Endothelial cell of umbilical vein (primary cell): Measurements from ENCODE around the gene TP53RK. TPM values are rescaled to one million over a fixed set of nuclear protein-coding genes. Genes with fewer than 3 reads are reported as not detected.

Experiments
- BruUV-seq: library from RNA; stranded (reverse); fragments of 400-500 nt; replicated peaks from 2 replicates; lab custom pipeline; 2021; lab: Mats Ljungman, UMichigan
- CTCF ChIA-PET: fragments of 300-600, 350-600 bp; sonication (Branson Sonifier 250); formaldehyde crosslinking; loops from one replicate; lab custom pipeline; 2021; ENCODE audit warnings: antibody characterized with exemption, inconsistent platforms; lab: Charles Lee
- POLR2A ChIA-PET: fragments of 300-600, 350-600 bp; sonication (Branson Sonifier 250); formaldehyde crosslinking; loops from one replicate; lab custom pipeline; 2021; ENCODE audit warnings: antibody characterized with exemption, inconsistent platforms; lab: Charles Lee
- DNase-seq: peaks from one replicate; pipeline ENCODE4 v3.0.0-alpha.2; 2011; ENCODE audit warnings: low read depth, low spot score
- FAIRE-seq: peaks from 2 replicates; lab custom pipeline; 2011; peaks lifted over from hg19 to GRCh38; lab: Jason Lieb, UNC
- H2AFZ ChIP-seq: 2 replicates; pipeline ENCODE4 v1.6.0; 2012; ENCODE audit warnings: low read depth, low read length, control low read depth, inconsistent platforms
- H3K27ac ChIP-seq: 2 replicates; pipeline ENCODE4 v1.5.1; 2011; ENCODE audit warnings: low read depth, mild to moderate bottlenecking, control low read depth, low read length, moderate library complexity; ENCODE audit not compliant: insufficient read depth
- H3K27me3 ChIP-seq, 2 experiments: 2 replicates each; pipeline versions ENCODE4 v1.6.0 to v1.6.1; 2011; ENCODE audit warnings: low read length in 2 of 2, mixed read lengths in 1 of 2; ENCODE audit not compliant: control insufficient read depth in 2 of 2, insufficient read depth in 2 of 2
- H3K36me3 ChIP-seq, 2 experiments: 2 replicates in 1 of 2; 3 replicates in 1 of 2; pipeline ENCODE4 v1.5.1; 2011; ENCODE audit warnings: low read length in 2 of 2, mild to moderate bottlenecking in 1 of 2, moderate library complexity in 1 of 2; ENCODE audit not compliant: control insufficient read depth in 2 of 2, insufficient read depth in 2 of 2; ENCODE audit errors: extremely low read depth in 1 of 2
- H3K4me1 ChIP-seq: 3 replicates; pipeline ENCODE4 v1.5.1; 2011; ENCODE audit warnings: mild to moderate bottlenecking, low read length; ENCODE audit not compliant: control insufficient read depth, insufficient read depth; ENCODE audit errors: extremely low read depth
- H3K4me2 ChIP-seq: 2 replicates; pipeline ENCODE4 v1.6.1; 2011; ENCODE audit warnings: low read length, control low read depth, mixed read lengths; ENCODE audit not compliant: insufficient read depth
- H3K4me3 ChIP-seq, 3 experiments: fragments of 200-600 bp in 1 of 3; sonication (generic), shearing (Covaris generic) in 1 of 3; replicated peaks in 1 of 3; 2 replicates each; pipeline ENCODE4 v1.5.1; 2011 to 2016; ENCODE audit warnings: control low read depth in 3 of 3, low read length in 3 of 3, mild to moderate bottlenecking in 2 of 3, inconsistent platforms in 1 of 3, low read depth in 1 of 3, moderate library complexity in 1 of 3; ENCODE audit not compliant: insufficient read depth in 1 of 3
- H3K79me2 ChIP-seq: 2 replicates; pipeline ENCODE4 v1.6.0; 2012; ENCODE audit warnings: low read length, inconsistent platforms; ENCODE audit not compliant: control insufficient read depth, insufficient read depth
- H3K9ac ChIP-seq: replicated peaks from 2 replicates; pipeline ENCODE3; 2011; ENCODE audit warnings: low read length, control low read depth; ENCODE audit not compliant: insufficient read depth; ENCODE audit errors: extremely low read depth
- H3K9me1 ChIP-seq: replicated peaks from 3 replicates; pipeline ENCODE4 v1.6.0; 2011; ENCODE audit warnings: mild to moderate bottlenecking, low read length; ENCODE audit not compliant: control insufficient read depth, insufficient read depth; ENCODE audit errors: extremely low read depth
- H3K9me3 ChIP-seq: replicated peaks from 2 replicates; pipeline ENCODE4 v1.5.1; 2012; ENCODE audit warnings: low read length, inconsistent platforms; ENCODE audit not compliant: control insufficient read depth, insufficient read depth
- H4K20me1 ChIP-seq: replicated peaks from 2 replicates; pipeline ENCODE3; 2011; ENCODE audit warnings: mild to moderate bottlenecking, low read length; ENCODE audit not compliant: control insufficient read depth, insufficient read depth; ENCODE audit errors: extremely low read depth
- EZH2 ChIP-seq: IDR thresholded peaks from 2 replicates; pipeline ENCODE4 v1.6.1; 2012; ENCODE audit warnings: borderline replicate concordance, low read depth, mild to moderate bottlenecking, moderate library complexity, low read length, inconsistent platforms; ENCODE audit not compliant: severe bottlenecking
- FOS ChIP-seq: IDR thresholded peaks from 2 replicates; pipeline ENCODE4 v1.6.1; 2011; ENCODE audit warnings: mild to moderate bottlenecking, low read length, moderate library complexity, borderline replicate concordance; ENCODE audit not compliant: insufficient read depth
- GATA2 ChIP-seq: IDR thresholded peaks from 2 replicates; pipeline ENCODE4 v1.7.0; 2011; ENCODE audit warnings: low read depth, mild to moderate bottlenecking, moderate library complexity, mixed read lengths, low read length; ENCODE audit not compliant: insufficient read length, insufficient read depth
- JUN ChIP-seq: IDR thresholded peaks from 2 replicates; pipeline ENCODE4 v1.6.1; 2011; ENCODE audit warnings: borderline replicate concordance, low read depth; ENCODE audit not compliant: insufficient read length, insufficient read depth
- MYC ChIP-seq: IDR thresholded peaks from one replicate; pipeline ENCODE4 v1.6.1; 2011; ENCODE audit warnings: mild to moderate bottlenecking, low read depth, low read length
- POLR2AphosphoS5 ChIP-seq: IDR thresholded peaks from 2 replicates; pipeline ENCODE4 v1.6.1; 2012; ENCODE audit warnings: low read depth, mild to moderate bottlenecking, control low read depth, low read length, moderate library complexity; ENCODE audit not compliant: insufficient read depth
- dilution Hi-C: fragments of 300-500 bp; cut with MboI; formaldehyde crosslinking; loops from one replicate; pipeline ENCODE4 v1.15.0; 2019; ENCODE audit warnings: low sequenced_read_pairs; ENCODE audit not compliant: extremely low pct_ligation_motif_present
- intact Hi-C: fragments of 100-400 bp; cut with micrococcal nuclease; formaldehyde crosslinking; loops from one replicate; pipeline ENCODE4 v1.10.0; 2022
- polyA plus RNA-seq, 4 experiments: library from polyadenylated mRNA; depleted of rRNA in 3 of 4; stranded (reverse) in 3 of 4; unstranded in 1 of 4; fragments of >200 nt; gene quantifications; 2 replicates each; pipeline versions ENCODE4 v1.2.1 to v1.2.3, GENCODE V29; 2011 to 2012; ENCODE audit warnings: missing spikeins in 1 of 4
- total RNA-seq: library from RNA; stranded (reverse); gene quantifications from 2 replicates; pipeline ENCODE4 v1.2.3, GENCODE V29; 2021
- TF ChIP-seq, protein P1 (sequence below): IDR thresholded peaks from 2 replicates; pipeline ENCODE4 v1.6.1; 2011; ENCODE audit not compliant: insufficient read depth, insufficient read length
- TF ChIP-seq, protein P2 (sequence below), 2 donors: IDR thresholded peaks; 1 replicate in 1 of 2; 2 replicates in 1 of 2; pipeline ENCODE4 v1.5.1; 2011; ENCODE audit warnings: low read length in 2 of 2, mild to moderate bottlenecking in 2 of 2, moderate library complexity in 2 of 2, control low read depth in 1 of 2, inconsistent platforms in 1 of 2, low read depth in 1 of 2; ENCODE audit not compliant: insufficient read depth in 1 of 2; ENCODE audit errors: extremely low read depth in 1 of 2

Gene TP53RK
- total and polyA plus RNA-seq, 2 donors (not counting 3 experiments of a cell fraction or from before 2014, with no cell fraction given), result 7.0 to 13.1 TPM

DNA sequence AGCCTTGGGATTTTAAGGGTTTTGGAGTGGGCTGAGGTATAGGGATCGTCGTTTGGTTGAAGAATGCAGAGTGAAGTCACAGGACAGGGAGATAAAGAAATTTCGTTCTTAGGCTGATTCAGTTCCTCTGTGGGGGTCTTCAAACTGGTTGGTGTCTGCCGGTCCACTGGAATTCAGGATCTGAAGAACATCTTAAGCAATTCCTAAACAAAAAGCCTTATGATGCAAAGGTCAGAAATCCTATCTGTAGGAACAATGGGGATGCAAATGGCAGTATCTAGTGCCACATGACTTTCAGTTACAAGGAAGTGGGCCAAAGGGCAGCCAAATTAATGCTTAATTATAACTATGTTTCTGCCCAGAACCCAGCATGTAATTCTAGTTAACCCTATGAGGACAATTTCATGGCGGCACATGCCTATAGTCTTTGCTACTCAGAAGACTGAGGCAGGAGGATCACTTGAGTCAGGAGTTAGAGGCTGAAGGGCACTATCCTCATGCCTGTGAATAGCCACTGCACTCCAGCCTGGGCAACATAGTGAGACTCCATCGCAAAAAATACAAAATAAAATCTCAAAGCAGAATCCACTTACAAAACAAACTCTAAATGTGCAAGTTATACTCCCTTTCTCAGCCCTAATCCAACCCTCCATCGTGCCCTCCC, 15.6 kb upstream of the TP53RK start:
- CTCF ChIA-PET, result interaction anchor here (1.1 kb wide), 1 partner anchor 48 kb away, joined by 5 read pairs; no protein-coding TSS in a partner anchor
- POLR2A ChIA-PET, result no interaction called here
- Histone ChIP-seq H3K27me3 (peaks cover 4 to 9% of the 10 kb centered on the region in 2 experiments), H3K36me3 (no peaks in the 10 kb centered on the region), H3K4me2 (no peak overlapping the region), H3K4me1 (peaks cover 2% of the 10 kb centered on the region), H3K79me2 (no peaks in the 10 kb centered on the region), H3K27ac (no peak overlapping the region), H3K9me1 (no peaks in the 10 kb centered on the region), H2AFZ (no peak overlapping the region), H3K9me3 (no peaks in the 10 kb centered on the region), H4K20me1 (no peaks in the 10 kb centered on the region), H3K4me3 (no peak overlapping the region), H3K9ac (no peak overlapping the region)
- dilution Hi-C loops, result no loop called here
- TF ChIP-seq EZH2 (no peak), FOS (no peak), POLR2AphosphoS5 (no peak), GATA2 (no peak), MYC (no peak), JUN (no peak)
- TF ChIP-seq, protein P1, sequence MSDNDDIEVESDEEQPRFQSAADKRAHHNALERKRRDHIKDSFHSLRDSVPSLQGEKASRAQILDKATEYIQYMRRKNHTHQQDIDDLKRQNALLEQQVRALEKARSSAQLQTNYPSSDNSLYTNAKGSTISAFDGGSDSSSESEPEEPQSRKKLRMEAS, result no peak
- TF ChIP-seq, protein P2, sequence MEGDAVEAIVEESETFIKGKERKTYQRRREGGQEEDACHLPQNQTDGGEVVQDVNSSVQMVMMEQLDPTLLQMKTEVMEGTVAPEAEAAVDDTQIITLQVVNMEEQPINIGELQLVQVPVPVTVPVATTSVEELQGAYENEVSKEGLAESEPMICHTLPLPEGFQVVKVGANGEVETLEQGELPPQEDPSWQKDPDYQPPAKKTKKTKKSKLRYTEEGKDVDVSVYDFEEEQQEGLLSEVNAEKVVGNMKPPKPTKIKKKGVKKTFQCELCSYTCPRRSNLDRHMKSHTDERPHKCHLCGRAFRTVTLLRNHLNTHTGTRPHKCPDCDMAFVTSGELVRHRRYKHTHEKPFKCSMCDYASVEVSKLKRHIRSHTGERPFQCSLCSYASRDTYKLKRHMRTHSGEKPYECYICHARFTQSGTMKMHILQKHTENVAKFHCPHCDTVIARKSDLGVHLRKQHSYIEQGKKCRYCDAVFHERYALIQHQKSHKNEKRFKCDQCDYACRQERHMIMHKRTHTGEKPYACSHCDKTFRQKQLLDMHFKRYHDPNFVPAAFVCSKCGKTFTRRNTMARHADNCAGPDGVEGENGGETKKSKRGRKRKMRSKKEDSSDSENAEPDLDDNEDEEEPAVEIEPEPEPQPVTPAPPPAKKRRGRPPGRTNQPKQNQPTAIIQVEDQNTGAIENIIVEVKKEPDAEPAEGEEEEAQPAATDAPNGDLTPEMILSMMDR (IDR thresholded peaks at IDR 0.05; ENCODE audit: extremely low read depth in 1 of 2, insufficient read depth in 1 of 2, low read depth in 1 of 2, low read length in 2 of 2), result no peak
- intact Hi-C loops, result no loop called here
- DNase-seq (no peak), FAIRE-seq (no peak)
- no TSS peak for BruUV-seq
